KMS-11 (cell line): ENCODE measurements around the gene MDC1.

ENCODE experiments used
- H2AFZ ChIP-seq: fragments of 200-600 bp; sonication (generic); 2 replicates; pipeline ENCODE4 v1.6.1; 2016; ENCODE audit warnings: antibody characterized with exemption, mixed run types, low read depth
- H3K27ac ChIP-seq: fragments of 200-600 bp; sonication (generic); 2 replicates; pipeline ENCODE4 v1.6.1; 2016; ENCODE audit warnings: mild to moderate bottlenecking, mixed run types
- H3K27me3 ChIP-seq: fragments of 200-600 bp; sonication (generic); 2 replicates; pipeline ENCODE4 v1.6.1; 2017; ENCODE audit warnings: mild to moderate bottlenecking, low read depth, mixed run types, moderate library complexity; ENCODE audit not compliant: insufficient read depth
- H3K36me3 ChIP-seq: fragments of 200-600 bp; sonication (generic); 2 replicates; pipeline ENCODE4 v1.6.1; 2017; ENCODE audit warnings: mild to moderate bottlenecking, mixed run types; ENCODE audit not compliant: insufficient read depth
- H3K4me1 ChIP-seq: fragments of 200-600 bp; sonication (generic); 2 replicates; pipeline ENCODE4 v1.6.1; 2016; ENCODE audit warnings: mild to moderate bottlenecking, low read depth, mixed run types; ENCODE audit not compliant: poor library complexity, severe bottlenecking
- H3K4me2 ChIP-seq: fragments of 200-600 bp; sonication (generic); 2 replicates; pipeline ENCODE4 v1.7.0; 2016; ENCODE audit warnings: mild to moderate bottlenecking, mixed run types
- H3K4me3 ChIP-seq: fragments of 200-600 bp; sonication (generic); IDR thresholded peaks from 2 replicates; pipeline ENCODE4 v1.6.1; 2017; ENCODE audit warnings: low read depth, low read length, mixed read lengths; ENCODE audit not compliant: insufficient read depth
- H3K79me2 ChIP-seq: fragments of 200-600 bp; sonication (generic); 2 replicates; pipeline ENCODE4 v1.6.1; 2016; ENCODE audit warnings: low read depth, mixed run types; ENCODE audit not compliant: insufficient read depth
- H3K9ac ChIP-seq: fragments of 200-600 bp; sonication (generic); 2 replicates; pipeline ENCODE4 v1.6.1; 2016; ENCODE audit warnings: mild to moderate bottlenecking, mixed run types
- H4K20me1 ChIP-seq: fragments of 200-600 bp; sonication (generic); 2 replicates; pipeline ENCODE4 v1.6.1; 2016; ENCODE audit warnings: mild to moderate bottlenecking, mixed run types; ENCODE audit not compliant: insufficient read depth
- CTCF ChIP-seq: fragments of 200-600 bp; sonication (generic); conservative IDR thresholded peaks from 2 replicates; pipeline ENCODE4 v1.6.1; 2017; ENCODE audit warnings: low read depth, mild to moderate bottlenecking, antibody characterized with exemption, low read length, moderate library complexity, mixed read lengths

The MDC1 gene

GRCh38 chr6:30651143-30651542 lies 65.9 kb downstream of the MDC1 start:
- H3K4me1 ChIP-seq = peaks cover 13% of the 10 kb centered on the region
- no peaks in the 10 kb centered on the region for H3K27me3 ChIP-seq
- no peak for TF ChIP-seq CTCF
- H4K20me1 ChIP-seq = no peaks in the 10 kb centered on the region
- H2AFZ ChIP-seq = no peak overlapping the region
- H3K9ac ChIP-seq = no peak overlapping the region
- H3K36me3 ChIP-seq = no peaks in the 10 kb centered on the region; the same call in 1 of the 2 replicates
- H3K4me3 ChIP-seq = no peak overlapping the region
- peaks cover 25% of the 10 kb centered on the region for H3K79me2 ChIP-seq
- H3K4me2 ChIP-seq = no peak overlapping the region
- no peak overlapping the region for H3K27ac ChIP-seq
